Activated T-helper 17 cell treated with anti-CD3 and anti-CD28 coated beads, Interleukin-2, amount 50 U/mL, for 72 hours (primary cell): ENCODE data around the gene LSM7. TPM values are rescaled to one million over a fixed set of nuclear protein-coding genes. Genes with fewer than 3 reads are reported as not detected.
A peak's percentile ranks its signal among the peaks of the same experiment; 100 is the strongest.
"Not testable (repeated sequence)": the region's sequence is repeated elsewhere in the genome, so short reads cannot be mapped to it uniquely, and the experiment has no call there.

ENCODE experiments used
- ATAC-seq: fragments of 150-1000 bp; cut with Tn5 transposase; replicated peaks from 2 replicates; pipeline ENCODE4 v1.10.0; 2021; ENCODE audit warnings: mild to moderate bottlenecking, moderate library complexity
- H3K27ac Mint-ChIP-seq: one replicate; pipeline ENCODE4 v1.8.0; 2022; ENCODE audit warnings: mixed read lengths
- H3K27me3 Mint-ChIP-seq: one replicate; pipeline ENCODE4 v1.8.0; 2022; ENCODE audit warnings: mixed read lengths
- H3K36me3 Mint-ChIP-seq: one replicate; pipeline ENCODE4 v1.8.0; 2022; ENCODE audit warnings: low read depth, mild to moderate bottlenecking, mixed read lengths
- H3K4me1 Mint-ChIP-seq: one replicate; pipeline ENCODE4 v1.8.0; 2022; ENCODE audit warnings: mixed read lengths
- H3K4me3 Mint-ChIP-seq: one replicate; pipeline ENCODE4 v1.8.0; 2022; ENCODE audit warnings: mild to moderate bottlenecking, mixed read lengths
- H3K9me3 Mint-ChIP-seq: one replicate; pipeline ENCODE4 v1.8.0; 2022; ENCODE audit warnings: mixed read lengths
- total RNA-seq, 2 donors: library from RNA; stranded (reverse); gene quantifications; one replicate each; pipeline ENCODE4 v1.2.3, GENCODE V29; 2022

LSM7 gene
- total RNA-seq, 2 donors from 2014 or later = 96.2 to 140 TPM

DNA sequence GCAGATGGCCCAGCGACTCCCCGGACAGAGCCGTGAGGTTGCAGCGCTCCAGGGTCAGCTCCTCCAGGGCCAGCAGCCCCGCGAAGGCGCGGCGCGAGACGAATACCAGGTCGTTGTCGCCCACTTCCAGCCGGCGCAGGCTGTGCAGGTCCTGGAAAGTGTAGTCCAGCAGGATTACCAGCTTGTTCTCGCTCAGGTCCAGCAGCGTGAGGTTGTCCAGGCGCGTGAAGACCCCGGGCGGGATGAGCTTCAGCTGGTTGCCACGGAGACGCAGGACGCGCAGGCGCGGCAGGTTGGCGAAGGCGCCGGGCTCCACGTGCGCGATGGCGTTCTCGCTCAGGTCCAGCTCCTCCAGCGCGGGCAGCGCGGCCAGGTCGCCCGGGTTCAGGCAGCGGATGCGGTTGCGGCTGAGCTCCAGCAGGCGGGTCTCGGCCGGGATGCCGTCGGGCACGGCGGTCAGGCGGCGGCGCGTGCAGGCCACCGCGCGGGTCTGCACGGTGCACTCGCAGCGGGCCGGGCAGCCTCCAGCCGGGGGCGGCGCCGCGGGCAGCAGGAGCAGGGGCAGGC is 37.1 kb downstream of the LSM7 start:
- H3K9me3 Mint-ChIP-seq = no peaks in the 10 kb centered on the region
- no peaks in the 10 kb centered on the region for H3K27me3 Mint-ChIP-seq
- H3K27ac Mint-ChIP-seq = no peak overlapping the region
- no peaks in the 10 kb centered on the region for H3K36me3 Mint-ChIP-seq
- H3K4me1 Mint-ChIP-seq = peaks cover 16% of the 10 kb centered on the region
- no peak for ATAC-seq
- peak overlapping the region; percentile 73 for H3K4me3 Mint-ChIP-seq

DNA sequence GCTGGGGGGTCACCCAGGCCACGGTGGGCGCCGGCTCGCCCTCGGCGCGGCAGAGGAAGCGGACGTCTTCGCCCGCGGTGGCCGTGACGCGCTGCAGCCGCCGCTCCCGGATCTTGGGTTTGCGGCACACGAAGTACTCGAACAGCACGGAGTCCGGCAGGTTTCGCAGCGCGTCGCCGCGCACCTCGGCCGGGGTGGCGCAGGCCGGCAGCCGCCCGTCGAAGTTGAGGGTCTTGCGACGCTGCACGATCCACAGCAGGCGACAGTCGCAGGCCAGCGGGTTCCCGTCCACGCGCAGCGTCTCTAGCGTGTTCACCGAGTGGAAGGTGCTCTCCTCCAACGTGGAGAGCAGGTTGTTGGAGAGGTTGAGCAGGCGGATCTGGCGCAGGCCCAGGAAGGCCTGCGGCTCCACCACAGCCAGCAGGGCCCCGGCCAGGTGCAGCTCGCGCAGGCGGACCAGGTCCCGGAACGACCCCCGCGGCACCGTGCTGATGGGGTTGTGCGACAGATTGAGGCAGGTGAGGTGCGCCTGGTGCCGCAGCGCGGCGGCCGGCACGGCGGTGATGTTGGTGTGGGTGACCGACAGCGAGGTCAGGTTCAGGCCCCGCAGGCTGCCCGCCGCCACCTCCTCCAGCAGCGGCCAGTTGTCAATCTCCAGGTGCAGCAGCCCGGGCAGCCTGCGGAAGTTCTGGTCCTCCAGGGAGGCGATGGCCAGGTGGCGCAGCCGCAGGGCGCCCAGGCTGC is 37.8 kb downstream of the LSM7 start:
- Mint-ChIP-seq H3K27ac (no peak overlapping the region), H3K36me3 (no peaks in the 10 kb centered on the region), H3K4me3 (peak overlapping the region; percentile 73), H3K27me3 (no peaks in the 10 kb centered on the region), H3K4me1 (peaks cover 16% of the 10 kb centered on the region), H3K9me3 (no peaks in the 10 kb centered on the region)
- peak; percentile 35 for ATAC-seq

GRCh38 chr19:2289714-2290435 is 38.5 kb downstream of the LSM7 start:
- Mint-ChIP-seq H3K36me3 (no peaks in the 10 kb centered on the region), H3K4me3 (peak overlapping the region; percentile 73), H3K4me1 (peaks cover 16% of the 10 kb centered on the region), H3K27me3 (no peaks in the 10 kb centered on the region), H3K9me3 (no peaks in the 10 kb centered on the region), H3K27ac (peak overlapping the region; percentile 68)
- ATAC-seq = peak; percentile 87

DNA sequence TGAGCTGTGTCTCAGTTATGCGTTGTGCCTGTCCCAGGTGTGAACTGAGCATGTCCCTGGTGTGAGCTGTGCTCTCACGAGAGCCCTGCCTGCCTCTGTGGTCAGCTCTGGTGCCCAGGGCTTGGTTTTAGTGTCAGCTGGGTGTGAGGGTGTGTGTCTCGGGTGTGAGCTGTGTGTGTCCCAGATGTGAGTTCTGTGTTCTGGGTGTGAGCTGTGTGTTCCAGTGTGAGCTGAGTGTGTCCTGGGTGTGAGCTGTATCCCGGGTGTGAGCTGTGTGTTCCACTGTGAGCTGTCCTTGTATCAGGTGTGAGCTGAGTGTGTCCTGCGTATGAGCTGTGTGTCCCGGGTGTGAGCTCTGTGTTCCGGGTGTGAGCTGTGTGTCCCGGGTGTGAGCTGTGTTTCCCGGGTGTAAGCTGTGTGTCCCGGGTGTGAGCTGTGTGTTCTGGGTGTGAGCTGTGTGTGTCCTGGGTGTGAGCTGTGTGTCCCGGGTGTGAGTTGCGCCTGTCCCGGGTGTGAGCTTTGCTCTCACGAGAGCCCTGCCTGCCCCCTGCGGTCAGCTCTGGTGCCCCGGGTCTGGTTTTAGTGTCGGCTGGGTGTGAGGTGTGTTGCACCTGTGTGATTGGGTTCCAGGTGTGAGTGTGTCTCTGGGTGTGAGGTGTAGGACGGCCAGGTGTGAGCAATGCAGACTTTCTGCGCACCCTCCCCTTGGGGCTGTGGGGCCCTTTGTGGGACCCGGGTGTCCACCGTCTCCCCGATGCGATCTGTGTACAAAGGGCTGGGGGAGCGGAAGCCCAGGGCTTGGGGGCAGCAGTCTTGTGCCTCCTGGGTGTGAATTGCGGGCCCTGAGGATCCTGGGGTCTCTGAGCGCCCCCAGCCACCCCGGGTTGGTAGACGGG is 39.3 kb downstream of the LSM7 start:
- H3K9me3 Mint-ChIP-seq = no peaks in the 10 kb centered on the region
- ATAC-seq = peak; percentile 4
- no peaks in the 10 kb centered on the region for H3K27me3 Mint-ChIP-seq

GRCh38 chr19:2288338-2288817 is 40.0 kb downstream of the LSM7 start:
- Mint-ChIP-seq H3K27me3 (no peaks in the 10 kb centered on the region), H3K9me3 (no peaks in the 10 kb centered on the region), H3K4me1 (peaks cover 12% of the 10 kb centered on the region), H3K27ac (peak overlapping the region; percentile 68), H3K36me3 (no peaks in the 10 kb centered on the region), H3K4me3 (peak overlapping the region; percentile 73)
- no peak for ATAC-seq

More for the DNA sequence above, 39.3 kb downstream of the LSM7 start:
- peak overlapping the region; percentile 68 for H3K27ac Mint-ChIP-seq
- peaks cover 15% of the 10 kb centered on the region for H3K4me1 Mint-ChIP-seq
- H3K4me3 Mint-ChIP-seq = peak overlapping the region; percentile 73
- H3K36me3 Mint-ChIP-seq = no peaks in the 10 kb centered on the region

GRCh38 chr19:2287585-2288337 is 40.6 kb downstream of the LSM7 start:
- Mint-ChIP-seq H3K4me3 (peak overlapping the region; percentile 73), H3K36me3 (no peaks in the 10 kb centered on the region), H3K9me3 (no peaks in the 10 kb centered on the region), H3K4me1 (peaks cover 12% of the 10 kb centered on the region), H3K27ac (no peak overlapping the region), H3K27me3 (no peaks in the 10 kb centered on the region)
- ATAC-seq = no peak

DNA sequence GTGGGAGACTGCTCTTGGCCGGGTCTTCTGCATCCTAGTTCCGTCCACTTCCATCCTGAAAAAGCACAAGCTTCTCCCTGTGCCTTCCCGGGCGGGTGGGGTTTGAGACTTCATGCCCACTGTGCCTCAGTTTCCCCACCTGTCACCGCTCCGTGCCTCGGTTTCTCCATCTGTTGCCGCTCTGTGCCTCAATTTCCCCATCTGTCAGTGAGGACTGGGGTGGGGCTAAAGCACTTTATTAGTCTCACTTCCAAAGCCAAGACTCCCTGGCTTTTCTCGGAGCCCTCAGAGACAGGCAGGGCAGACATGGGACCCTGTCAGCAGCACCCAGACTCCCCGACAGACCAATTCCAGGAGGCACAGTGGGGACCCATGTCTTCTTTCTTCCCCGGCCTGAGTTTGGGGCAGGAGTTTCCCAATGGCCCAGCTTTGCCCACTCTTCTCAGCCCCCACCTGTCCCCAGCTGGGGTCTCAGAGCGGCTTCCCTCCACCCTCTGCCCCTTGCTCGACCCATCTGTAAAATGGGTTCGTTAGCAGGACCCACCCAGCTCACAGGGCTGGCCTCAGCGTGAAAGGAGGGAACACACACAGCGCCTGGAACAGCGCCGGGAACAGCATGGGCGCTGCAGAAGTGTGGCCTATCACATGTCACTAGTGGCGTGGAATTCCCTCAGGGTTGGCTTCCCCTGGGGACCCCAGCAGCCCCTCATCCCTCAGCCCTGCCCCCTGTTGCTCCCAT is 41.8 kb downstream of the LSM7 start:
- Mint-ChIP-seq H3K9me3 (no peaks in the 10 kb centered on the region), H3K27ac (no peak overlapping the region), H3K27me3 (no peaks in the 10 kb centered on the region), H3K4me3 (no peak overlapping the region), H3K36me3 (no peaks in the 10 kb centered on the region), H3K4me1 (peaks cover 12% of the 10 kb centered on the region)
- no peak for ATAC-seq

DNA sequence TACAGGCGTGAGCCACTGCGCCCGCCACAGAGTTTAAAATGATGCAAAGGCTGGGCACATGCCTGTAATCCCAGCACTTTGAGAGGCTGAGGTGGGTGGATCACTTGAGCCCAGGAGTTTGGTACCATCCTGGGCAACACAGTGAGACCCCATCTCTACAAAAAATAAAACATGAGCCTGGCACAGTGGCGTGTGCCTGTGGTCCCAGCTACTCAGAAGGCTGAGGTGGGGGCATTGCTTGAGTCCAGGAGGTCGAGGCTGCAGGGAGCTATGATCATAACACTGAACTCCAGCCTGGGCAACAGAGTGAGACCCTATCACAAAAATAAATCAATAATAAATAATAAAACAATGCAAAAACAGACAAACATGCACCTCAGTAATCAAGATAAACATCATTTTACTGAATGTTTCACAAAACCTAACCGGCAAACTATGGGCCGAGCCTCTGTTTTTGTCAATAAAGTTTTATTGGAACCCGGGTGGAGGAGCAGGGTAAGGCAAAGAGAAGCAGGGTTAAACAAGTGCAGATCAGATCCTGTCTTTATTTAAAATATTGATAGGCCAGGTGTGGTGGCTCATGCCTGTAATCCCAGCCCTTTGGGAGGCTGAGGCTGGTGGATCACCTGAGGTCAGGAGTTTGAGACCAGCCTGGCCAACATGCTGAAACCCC is 44.4 kb downstream of the LSM7 start:
- no peak for ATAC-seq
- Mint-ChIP-seq H3K9me3 (no peaks in the 10 kb centered on the region), H3K27me3 (no peaks in the 10 kb centered on the region), H3K36me3 (no peaks in the 10 kb centered on the region), H3K4me3 (no peak overlapping the region), H3K4me1 (peaks cover 6% of the 10 kb centered on the region), H3K27ac (no peak overlapping the region)

- Mint-ChIP-seq H3K27me3 (no peaks in the 10 kb centered on the region), H3K36me3 (no peaks in the 10 kb centered on the region), H3K9me3 (no peaks in the 10 kb centered on the region), H3K4me3 (peak overlapping the region; percentile 50), H3K4me1 (no peaks in the 10 kb centered on the region), H3K27ac (peak overlapping the region; percentile 50)
- no peak for ATAC-seq
Measured at GRCh38 chr19:2282862-2283237, 45.5 kb downstream of the LSM7 start.

- Mint-ChIP-seq H3K36me3 (no peaks in the 10 kb centered on the region), H3K4me1 (no peaks in the 10 kb centered on the region), H3K9me3 (no peaks in the 10 kb centered on the region), H3K27me3 (no peaks in the 10 kb centered on the region), H3K4me3 (peak within 1 kb of the TSS; percentile 50), H3K27ac (peak within 1 kb of the TSS; percentile 50)
- ATAC-seq = peak; percentile 64
Measured at GRCh38 chr19:2282062-2282861, 46.1 kb downstream of the LSM7 start, which contains the start of gene PEAK3. Gene PEAK3 (minus strand): TSS chr19:2282175. CDS start chr19:2280931, 1,244 bp downstream.

DNA sequence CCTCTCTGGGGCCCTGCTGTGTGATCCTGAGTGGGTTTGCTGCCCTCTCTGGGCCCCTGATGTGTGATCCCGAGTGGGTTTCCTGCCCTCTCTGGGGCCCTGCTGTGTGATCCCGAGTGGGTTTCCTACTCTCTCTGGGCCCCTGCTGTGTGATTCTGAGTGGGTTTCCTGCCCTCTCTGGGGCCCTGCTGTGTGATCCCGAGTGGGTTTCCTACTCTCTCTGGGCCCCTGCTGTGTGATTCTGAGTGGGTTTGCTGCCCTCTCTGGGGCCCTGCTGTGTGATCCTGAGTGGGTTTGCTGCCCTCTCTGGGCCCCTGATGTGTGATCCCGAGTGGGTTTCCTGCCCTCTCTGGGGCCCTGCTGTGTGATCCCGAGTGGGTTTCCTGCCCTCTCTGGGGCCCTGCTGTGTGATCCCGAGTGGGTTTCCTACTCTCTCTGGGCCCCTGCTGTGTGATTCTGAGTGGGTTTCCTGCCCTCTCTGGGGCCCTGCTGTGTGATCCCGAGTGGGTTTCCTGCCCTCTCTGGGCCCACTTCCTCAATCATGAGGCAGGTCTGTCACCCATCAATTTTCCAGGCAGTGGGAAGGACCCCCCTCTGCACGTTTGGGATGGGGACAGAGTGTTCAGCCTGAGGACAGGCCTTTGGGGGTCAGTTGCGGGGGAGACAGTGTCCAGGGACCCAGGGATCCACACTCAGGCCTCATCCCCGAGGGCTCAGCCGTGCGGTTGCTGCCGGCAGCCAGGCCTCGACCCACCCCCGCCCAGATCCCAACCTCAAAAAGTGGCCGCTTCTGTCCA is 46.9 kb downstream of the LSM7 start:
- H3K27ac Mint-ChIP-seq, ATAC-seq, H3K36me3 Mint-ChIP-seq, H3K9me3 Mint-ChIP-seq, H3K4me1 Mint-ChIP-seq, H3K27me3 Mint-ChIP-seq: not testable (repeated sequence)
- peak overlapping the region; percentile 50 for H3K4me3 Mint-ChIP-seq
